Central memory CD8-positive, alpha-beta T cell (primary cell): ENCODE data around the gene PAK1.
A peak's percentile ranks its signal among the peaks of the same experiment; 100 is the strongest.
"Not testable (repeated sequence)": the region's sequence is repeated elsewhere in the genome, so short reads cannot be mapped to it uniquely, and the experiment has no call there.

Experiments
- ATAC-seq: fragments of 150-1000 bp; cut with Tn5 transposase; replicated peaks from 2 replicates; pipeline ENCODE4 v1.10.0; 2022; ENCODE audit warnings: mild to moderate bottlenecking, moderate FRiP score, moderate number of reproducible peaks; ENCODE audit not compliant: poor library complexity, severe bottlenecking; ENCODE audit errors: extremely low read depth
- DNase-seq, 2 donors: peaks; one replicate each; pipeline ENCODE4 v3.0.0; 2021; ENCODE audit warnings: low spot score in 2 of 2
- H3K27ac Mint-ChIP-seq: one replicate; pipeline ENCODE4 v1.8.0; 2022; ENCODE audit warnings: low read depth, mild to moderate bottlenecking, moderate library complexity, mixed read lengths
- H3K27me3 Mint-ChIP-seq: one replicate; pipeline ENCODE4 v1.8.0; 2022; ENCODE audit warnings: mixed read lengths
- H3K36me3 Mint-ChIP-seq: one replicate; pipeline ENCODE4 v1.8.0; 2022; ENCODE audit warnings: mild to moderate bottlenecking, moderate library complexity, mixed read lengths; ENCODE audit not compliant: insufficient read depth
- H3K4me1 Mint-ChIP-seq: one replicate; pipeline ENCODE4 v1.8.0; 2022; ENCODE audit warnings: mixed read lengths
- H3K4me3 Mint-ChIP-seq: one replicate; pipeline ENCODE4 v1.8.0; 2022; ENCODE audit warnings: mild to moderate bottlenecking, moderate library complexity, mixed read lengths
- H3K9me3 Mint-ChIP-seq: one replicate; pipeline ENCODE4 v1.8.0; 2022; ENCODE audit warnings: mixed read lengths

PAK1 gene

DNA sequence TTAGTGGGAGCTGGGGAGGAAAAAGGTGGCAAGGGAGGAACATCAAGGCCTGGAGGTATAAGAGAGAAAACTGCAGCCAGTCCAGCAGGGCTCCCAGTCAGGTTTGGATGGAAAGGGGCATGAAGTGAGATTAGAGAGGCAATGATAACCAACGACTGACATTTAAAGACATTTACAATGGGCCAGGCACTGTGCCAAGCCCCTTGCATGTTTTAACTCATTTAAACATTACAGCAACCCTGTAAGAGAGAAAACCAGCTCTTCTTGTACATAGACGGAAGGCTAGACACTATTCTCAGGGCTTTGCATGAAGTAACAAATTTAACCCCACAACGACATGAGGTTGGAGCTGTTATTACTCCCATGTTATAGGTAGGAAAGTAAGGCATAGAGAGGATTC lies 32.1 kb upstream of the PAK1 start:
- no peak overlapping the region for H3K27ac Mint-ChIP-seq
- no peak for ATAC-seq
- H3K4me3 Mint-ChIP-seq: no peak overlapping the region

DNA sequence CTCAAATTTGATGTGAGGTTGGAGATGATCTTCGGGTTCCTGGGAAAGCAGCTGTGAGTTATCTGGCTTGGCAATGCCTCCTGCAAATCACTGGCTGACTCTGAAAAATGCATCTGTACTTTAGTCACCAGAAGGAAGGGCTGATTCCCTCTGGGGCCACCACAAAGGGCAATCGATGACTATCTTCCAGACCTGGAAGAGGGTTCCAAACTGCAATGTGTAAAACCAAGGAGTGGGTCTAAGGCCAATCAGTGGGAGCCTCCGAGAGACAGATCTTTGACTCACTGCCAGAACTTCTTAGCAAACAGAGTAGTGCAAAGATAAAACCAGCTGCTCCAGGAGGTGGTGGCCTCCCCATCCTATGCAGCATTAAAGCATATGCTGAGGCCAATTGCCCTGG lies 29.1 kb upstream of the PAK1 start:
- H3K4me1 Mint-ChIP-seq: no peaks in the 10 kb centered on the region
- no peak overlapping the region for H3K27ac Mint-ChIP-seq
- ATAC-seq (no peak), DNase-seq (no peak)
- H3K9me3 Mint-ChIP-seq: no peaks in the 10 kb centered on the region
- no peak overlapping the region for H3K4me3 Mint-ChIP-seq
- no peaks in the 10 kb centered on the region for H3K36me3 Mint-ChIP-seq
- peaks cover 39% of the 10 kb centered on the region for H3K27me3 Mint-ChIP-seq

More for the DNA sequence above, 32.1 kb upstream of the PAK1 start:
- DNase-seq: no peak
- Mint-ChIP-seq H3K4me1 (no peaks in the 10 kb centered on the region), H3K9me3 (no peaks in the 10 kb centered on the region), H3K27me3 (peaks cover 42% of the 10 kb centered on the region), H3K36me3 (no peaks in the 10 kb centered on the region)

DNA sequence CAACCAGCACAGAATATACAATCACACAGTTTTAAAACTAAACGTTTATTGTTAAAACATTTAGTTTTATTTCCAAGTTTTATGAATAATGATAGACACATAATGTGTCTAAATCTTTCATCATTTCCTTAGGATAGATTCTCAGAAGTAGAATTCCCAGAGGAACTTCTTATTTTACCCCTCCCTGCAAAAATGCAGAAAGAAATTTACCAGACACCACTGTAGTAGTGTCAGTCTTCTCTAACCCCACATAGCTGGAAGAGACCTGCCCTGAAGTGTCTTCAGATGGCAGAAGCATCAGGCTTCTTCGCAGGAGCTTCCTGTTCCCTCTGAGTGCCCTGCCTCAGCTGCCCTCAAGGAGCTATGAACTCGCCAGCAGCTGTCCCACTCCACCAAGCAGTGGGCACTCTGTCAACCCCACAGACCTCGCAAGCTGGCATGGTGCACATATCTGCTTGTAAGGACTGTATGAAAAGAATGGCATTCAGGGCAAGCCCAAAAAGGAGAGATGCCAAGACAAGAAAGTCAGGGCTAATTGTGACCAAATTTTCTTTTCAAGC lies 28.5 kb upstream of the PAK1 start:
- Mint-ChIP-seq H3K27ac (no peak overlapping the region), H3K4me1 (no peaks in the 10 kb centered on the region), H3K36me3 (no peaks in the 10 kb centered on the region), H3K27me3 (peaks cover 37% of the 10 kb centered on the region), H3K9me3 (no peaks in the 10 kb centered on the region), H3K4me3 (no peak overlapping the region)
- ATAC-seq (no peak), DNase-seq (no peak)

GRCh38 chr11:77501758-77502157 lies 27.9 kb upstream of the PAK1 start:
- Mint-ChIP-seq H3K27me3 (peaks cover 30% of the 10 kb centered on the region), H3K27ac (no peak overlapping the region), H3K4me1 (no peaks in the 10 kb centered on the region), H3K36me3 (no peaks in the 10 kb centered on the region), H3K9me3 (no peaks in the 10 kb centered on the region), H3K4me3 (no peak overlapping the region)
- ATAC-seq (no peak), DNase-seq (no peak)

- no peak for ATAC-seq
- DNase-seq: no peak
- Mint-ChIP-seq H3K27me3 (peaks cover 34% of the 10 kb centered on the region), H3K9me3 (peaks cover 5% of the 10 kb centered on the region), H3K27ac (no peak overlapping the region), H3K4me3 (no peak overlapping the region), H3K36me3 (no peaks in the 10 kb centered on the region), H3K4me1 (no peaks in the 10 kb centered on the region)
Observed at GRCh38 chr11:77497368-77497767, 23.5 kb upstream of the PAK1 start.

DNA sequence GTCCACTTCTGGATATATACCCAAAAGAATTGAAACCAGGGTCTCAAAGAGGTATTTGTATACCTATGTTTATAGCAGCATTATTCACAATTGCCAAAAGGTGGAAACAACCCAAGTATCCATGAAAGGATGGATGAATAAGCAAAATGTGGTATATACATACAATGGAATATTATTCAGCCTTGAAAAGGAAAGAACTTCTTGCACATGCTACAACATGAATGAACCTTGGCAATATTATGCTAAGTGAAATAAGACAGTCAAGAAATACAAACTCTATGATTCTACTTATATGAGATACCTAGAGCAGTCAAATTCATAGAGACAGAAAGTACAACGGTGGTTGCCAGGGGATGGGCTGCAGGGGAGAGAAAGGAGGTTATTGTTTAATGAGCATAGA lies 21.6 kb upstream of the PAK1 start:
- peaks cover 5% of the 10 kb centered on the region for H3K9me3 Mint-ChIP-seq
- no peaks in the 10 kb centered on the region for H3K4me1 Mint-ChIP-seq

GRCh38 chr11:77490035-77490434 lies 16.1 kb upstream of the PAK1 start:
- not testable (repeated sequence) for H3K4me3 Mint-ChIP-seq, H3K27ac Mint-ChIP-seq, DNase-seq, H3K4me1 Mint-ChIP-seq, H3K9me3 Mint-ChIP-seq, ATAC-seq, H3K36me3 Mint-ChIP-seq
- peaks cover 18% of the 10 kb centered on the region for H3K27me3 Mint-ChIP-seq

More for the DNA sequence above, 21.6 kb upstream of the PAK1 start:
- Mint-ChIP-seq H3K36me3 (no peaks in the 10 kb centered on the region), H3K4me3 (no peak overlapping the region), H3K27ac (no peak overlapping the region), H3K27me3 (peaks cover 43% of the 10 kb centered on the region)
- ATAC-seq (no peak), DNase-seq (no peak)

DNA sequence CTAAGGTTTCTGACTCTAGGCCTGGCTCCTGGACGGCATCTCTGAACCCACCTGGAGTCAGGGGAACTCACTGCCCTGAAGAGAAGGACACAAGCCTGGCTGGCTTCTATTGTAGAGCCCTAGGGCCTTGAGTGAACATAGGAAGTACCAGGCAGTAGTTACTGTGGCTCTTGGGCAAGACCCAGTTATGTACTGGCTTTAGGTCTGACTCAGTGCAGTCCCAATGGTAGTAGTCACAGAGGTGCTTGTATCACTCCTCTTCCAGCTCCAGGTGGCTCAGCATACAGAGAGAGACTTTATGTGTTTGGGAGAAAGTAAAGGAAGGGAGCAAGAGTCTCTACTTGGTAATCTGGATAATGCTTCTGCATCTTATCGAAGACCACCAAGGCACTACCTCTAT lies 13.9 kb upstream of the PAK1 start:
- Mint-ChIP-seq H3K4me3 (no peak overlapping the region), H3K27me3 (peaks cover 30% of the 10 kb centered on the region), H3K9me3 (no peaks in the 10 kb centered on the region), H3K27ac (no peak overlapping the region), H3K4me1 (no peaks in the 10 kb centered on the region), H3K36me3 (no peaks in the 10 kb centered on the region)
- DNase-seq (no peak), ATAC-seq (no peak)

- no peak overlapping the region for H3K27ac Mint-ChIP-seq
- H3K4me1 Mint-ChIP-seq: peaks cover 6% of the 10 kb centered on the region
- H3K4me3 Mint-ChIP-seq: no peak overlapping the region
- ATAC-seq: no peak
- no peak for DNase-seq
- H3K27me3 Mint-ChIP-seq: peaks cover 21% of the 10 kb centered on the region
- H3K36me3 Mint-ChIP-seq: peaks cover 4% of the 10 kb centered on the region
- H3K9me3 Mint-ChIP-seq: no peaks in the 10 kb centered on the region
Observed at GRCh38 chr11:77479746-77480352, 6.0 kb upstream of the PAK1 start.

- Mint-ChIP-seq H3K27ac (peak overlapping the region; percentile 99), H3K9me3 (no peaks in the 10 kb centered on the region), H3K36me3 (peaks cover 20% of the 10 kb centered on the region), H3K27me3 (no peaks in the 10 kb centered on the region), H3K4me1 (peaks cover 13% of the 10 kb centered on the region), H3K4me3 (peak overlapping the region; percentile 86)
- ATAC-seq: no peak
- no peak for DNase-seq
Observed at GRCh38 chr11:77475206-77475605, 1.3 kb upstream of the PAK1 start.

- no peaks in the 10 kb centered on the region for H3K9me3 Mint-ChIP-seq
- peaks cover 20% of the 10 kb centered on the region for H3K36me3 Mint-ChIP-seq
- peak overlapping the region; percentile 99 for H3K27ac Mint-ChIP-seq
- ATAC-seq: no peak
- DNase-seq: no peak
- peaks cover 13% of the 10 kb centered on the region for H3K4me1 Mint-ChIP-seq
- peak overlapping the region; percentile 86 for H3K4me3 Mint-ChIP-seq
- H3K27me3 Mint-ChIP-seq: no peaks in the 10 kb centered on the region
Observed at GRCh38 chr11:77474684-77475060, 778 bp upstream of the PAK1 start.

DNA sequence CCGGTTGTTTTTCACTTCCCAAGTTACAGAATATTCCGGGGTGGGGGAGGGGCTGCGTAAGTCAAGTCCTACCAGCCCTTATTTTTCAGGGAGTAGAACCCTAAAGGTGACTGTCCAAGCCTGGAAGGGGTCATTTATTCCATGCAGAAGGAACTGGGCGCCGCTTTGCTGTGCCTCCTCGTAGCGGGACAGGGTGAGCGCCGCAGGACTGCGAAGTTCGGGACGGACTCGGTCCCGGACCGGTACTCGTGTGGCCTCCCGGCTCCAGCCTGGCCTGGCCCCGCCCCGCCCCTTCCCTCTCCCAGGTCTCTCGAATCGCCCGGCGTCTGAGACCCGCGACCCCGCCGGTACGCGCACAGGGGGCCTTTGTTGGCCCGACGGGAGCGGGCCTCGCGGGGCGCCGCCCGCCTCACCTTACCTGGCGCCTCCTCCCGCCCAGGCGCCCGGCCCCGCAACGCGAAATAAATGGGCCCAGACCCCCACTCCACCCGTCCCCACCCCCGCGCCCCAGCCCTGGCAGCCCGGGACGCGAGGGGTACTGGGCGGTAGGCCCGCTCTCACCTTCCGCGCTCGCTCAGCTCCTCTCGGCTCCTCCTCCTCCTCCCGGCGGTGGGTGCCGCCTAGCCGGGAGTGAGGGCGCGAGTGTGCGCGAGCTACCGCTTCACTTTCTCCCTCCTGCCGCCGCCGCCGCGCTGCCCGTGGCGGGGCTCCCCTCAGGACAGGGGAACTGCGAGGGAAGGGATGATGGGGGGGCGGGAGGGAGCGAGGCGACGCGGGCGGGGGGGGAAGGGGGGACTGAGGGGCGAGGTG lies 698 bp downstream of the PAK1 start:
- peaks cover 13% of the 10 kb centered on the region for H3K4me1 Mint-ChIP-seq
- peak overlapping the region; percentile 99 for H3K27ac Mint-ChIP-seq
- H3K4me3 Mint-ChIP-seq: peak overlapping the region; percentile 86
- H3K36me3 Mint-ChIP-seq: peaks cover 18% of the 10 kb centered on the region
- H3K9me3 Mint-ChIP-seq: no peaks in the 10 kb centered on the region
- peaks cover 8% of the 10 kb centered on the region for H3K27me3 Mint-ChIP-seq
- ATAC-seq (peak; percentile 50), DNase-seq (peak; percentile 31 to 38)
